ENCODE results near the gene PSG11.
"Not testable (repeated sequence)": the region's sequence is repeated elsewhere in the genome, so short reads cannot be mapped to it uniquely, and the experiment has no call there.

The PSG11 gene

DNA sequence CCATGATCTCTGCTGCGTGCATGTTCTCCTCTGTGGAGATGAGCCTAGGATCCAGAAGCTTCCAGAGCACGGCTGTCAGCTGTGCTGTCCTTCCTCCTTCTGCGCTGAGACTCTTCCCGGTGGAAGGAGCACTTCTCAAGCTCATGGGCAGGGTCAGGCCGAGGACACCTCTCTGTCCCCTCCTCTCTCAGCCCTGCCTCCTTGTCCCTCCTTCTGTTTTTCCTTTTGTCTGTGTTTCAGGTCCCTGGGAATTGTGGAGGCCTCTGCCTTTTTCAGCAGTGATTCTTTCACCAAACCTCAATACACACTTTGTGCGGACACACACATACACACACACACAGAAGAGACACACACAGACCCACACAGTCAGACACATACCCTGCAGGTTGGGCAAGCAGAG, at the start of gene PSG11:
PSG11 (minus strand) TSS at position 101 of the 400 bp plus-strand sequence; CDS start at position 4, 97 bp downstream.
- DNase-seq (ENCODE audit: low read depth in 1 of 2, low spot score in 1 of 2) = not testable (repeated sequence)

DNA sequence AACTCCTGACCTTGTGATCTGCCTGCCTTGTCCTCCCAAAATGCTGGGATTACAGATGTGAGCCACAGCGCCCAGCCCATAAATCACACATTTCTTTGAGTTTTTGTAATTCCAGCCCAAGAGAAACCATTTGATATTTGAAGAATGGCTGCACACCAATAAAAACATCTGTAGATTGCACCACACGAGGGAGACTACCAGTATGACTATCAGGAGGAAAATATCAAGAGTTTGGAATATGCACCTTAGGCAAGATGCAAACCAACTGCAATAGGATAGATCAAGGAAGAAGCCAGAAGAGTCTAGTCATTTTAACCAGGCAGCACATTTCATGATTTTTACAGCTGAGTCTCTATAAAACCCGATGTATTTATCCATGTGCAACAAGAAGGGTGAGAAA, 36.1 kb upstream of the PSG11 start:
- not testable (repeated sequence) for DNase-seq (ENCODE audit: low read depth in 1 of 2, low spot score in 1 of 2)

DNA sequence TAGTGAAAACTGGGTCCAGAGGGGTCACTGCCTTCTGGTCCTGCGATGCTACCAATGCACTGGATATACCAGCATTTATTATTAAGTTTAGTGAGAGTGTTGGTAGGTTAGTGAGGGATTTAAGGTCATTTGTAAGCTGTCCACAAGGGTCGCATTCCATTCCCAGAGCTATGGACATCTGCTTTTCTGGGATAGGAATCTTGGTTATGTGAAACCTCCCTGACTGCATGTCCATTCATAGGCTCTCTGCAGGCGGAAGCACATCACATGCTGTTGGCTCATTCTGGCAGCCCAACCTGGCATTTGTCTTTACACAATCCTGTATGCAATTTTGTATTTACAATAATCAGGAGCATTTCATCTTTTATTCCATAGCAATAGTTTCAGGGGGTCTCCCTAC, 35.1 kb upstream of the PSG11 start:
- DNase-seq (ENCODE audit: low read depth in 1 of 2, low spot score in 1 of 2) = not testable (repeated sequence)

DNA sequence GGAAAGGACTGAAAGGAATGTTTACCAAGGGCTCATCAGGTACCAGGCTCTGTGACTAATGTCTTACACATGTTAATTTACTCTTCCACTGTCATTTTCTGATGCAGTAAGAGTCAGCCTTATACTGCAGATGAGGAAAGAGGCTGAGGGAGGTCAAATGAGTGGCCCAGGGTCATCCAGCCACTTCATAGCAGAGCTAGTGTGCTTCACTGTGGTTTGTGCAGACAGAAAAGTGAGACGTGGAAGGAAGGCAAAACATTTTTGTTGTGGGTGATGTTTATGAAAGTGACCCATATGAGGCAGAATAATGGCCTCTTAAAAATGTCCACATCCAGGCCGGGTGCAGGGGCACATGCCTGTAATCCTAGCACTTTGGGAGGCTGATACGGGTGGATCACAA, 34.0 kb upstream of the PSG11 start:
- not testable (repeated sequence) for DNase-seq (ENCODE audit: low read depth in 1 of 2, low spot score in 1 of 2)

DNA sequence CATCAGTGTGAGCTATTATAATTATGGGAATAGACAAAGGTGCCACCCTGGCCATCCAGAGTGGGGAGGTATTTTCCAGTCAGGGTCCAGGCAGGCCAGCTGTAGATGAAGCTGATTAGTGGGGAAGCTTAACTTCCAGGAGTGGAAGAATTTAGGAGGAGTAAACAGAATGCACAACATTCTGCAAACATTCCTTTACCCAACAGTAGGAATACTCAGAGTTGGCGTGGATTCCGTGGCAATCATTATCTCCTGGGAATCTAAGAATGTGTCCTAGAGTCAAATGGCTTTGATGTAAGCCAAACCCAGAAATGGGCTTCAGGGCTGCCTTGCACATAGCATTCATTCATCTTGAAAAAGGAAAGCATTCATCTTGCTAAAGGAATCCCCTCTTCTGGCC, 33.2 kb upstream of the PSG11 start:
- not testable (repeated sequence) for DNase-seq (ENCODE audit: low read depth in 1 of 2, low spot score in 1 of 2)

DNA sequence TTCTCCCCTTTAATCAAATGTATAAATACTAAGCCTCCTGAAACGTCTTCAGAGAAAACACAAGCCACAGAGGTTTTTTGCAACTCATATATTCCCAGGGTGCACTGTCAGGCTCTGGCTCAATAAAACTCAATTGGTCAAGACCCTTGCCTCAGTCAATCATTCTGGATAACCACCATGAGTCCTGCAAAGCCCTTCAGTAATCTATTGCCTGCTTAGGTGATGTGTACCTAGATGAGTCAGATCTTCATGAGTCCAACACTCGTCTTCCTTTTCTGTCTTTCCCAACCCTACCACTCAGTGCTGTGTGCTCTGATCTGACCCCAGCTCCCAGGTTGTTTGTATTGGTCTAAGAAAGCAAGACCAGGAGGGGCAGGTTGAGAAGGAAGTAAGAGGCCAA, 32.2 kb upstream of the PSG11 start:
- not testable (repeated sequence) for DNase-seq (ENCODE audit: low read depth in 1 of 2, low spot score in 1 of 2)

DNA sequence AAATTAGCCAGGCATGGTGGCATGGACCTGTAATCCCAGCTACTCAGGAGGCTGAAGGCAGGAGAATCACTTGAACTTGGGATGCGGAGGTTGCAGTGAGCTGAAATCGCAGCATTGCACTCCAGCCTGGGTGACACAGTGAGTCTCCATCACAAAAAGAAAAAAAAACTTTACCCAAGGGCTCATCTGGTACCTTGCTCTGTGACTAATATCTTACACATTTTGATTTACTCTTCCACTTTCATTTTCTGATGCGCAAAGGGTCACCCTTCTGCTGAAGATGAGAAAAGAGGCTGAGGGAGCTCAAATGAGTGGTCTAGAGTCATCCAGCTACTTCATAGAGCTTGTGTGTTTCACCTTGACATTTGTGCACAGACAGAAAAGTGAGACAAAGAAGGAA, 21.7 kb upstream of the PSG11 start:
- DNase-seq (ENCODE audit: low read depth in 1 of 2, low spot score in 1 of 2) = not testable (repeated sequence)

DNA sequence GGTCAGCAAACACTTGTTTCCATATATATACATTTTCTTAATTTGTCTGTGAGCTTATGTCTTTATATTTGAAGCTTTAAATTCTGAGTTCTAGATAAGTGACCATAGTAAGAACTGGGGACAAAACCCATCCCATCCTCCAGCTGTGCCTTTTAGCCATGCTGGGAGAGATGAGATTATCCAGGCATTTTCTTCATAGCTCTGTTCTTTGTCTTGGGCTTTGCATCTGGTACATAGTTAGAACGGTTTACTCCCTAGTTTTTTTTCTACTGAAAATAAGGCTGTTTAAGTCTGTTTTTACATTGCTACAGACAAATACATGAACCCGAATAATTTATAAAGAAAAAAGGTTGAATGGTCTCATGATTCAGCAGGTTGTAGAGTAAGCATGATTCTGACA, 20.3 kb upstream of the PSG11 start:
- DNase-seq (ENCODE audit: low read depth in 1 of 2, low spot score in 1 of 2) = not testable (repeated sequence)

DNA sequence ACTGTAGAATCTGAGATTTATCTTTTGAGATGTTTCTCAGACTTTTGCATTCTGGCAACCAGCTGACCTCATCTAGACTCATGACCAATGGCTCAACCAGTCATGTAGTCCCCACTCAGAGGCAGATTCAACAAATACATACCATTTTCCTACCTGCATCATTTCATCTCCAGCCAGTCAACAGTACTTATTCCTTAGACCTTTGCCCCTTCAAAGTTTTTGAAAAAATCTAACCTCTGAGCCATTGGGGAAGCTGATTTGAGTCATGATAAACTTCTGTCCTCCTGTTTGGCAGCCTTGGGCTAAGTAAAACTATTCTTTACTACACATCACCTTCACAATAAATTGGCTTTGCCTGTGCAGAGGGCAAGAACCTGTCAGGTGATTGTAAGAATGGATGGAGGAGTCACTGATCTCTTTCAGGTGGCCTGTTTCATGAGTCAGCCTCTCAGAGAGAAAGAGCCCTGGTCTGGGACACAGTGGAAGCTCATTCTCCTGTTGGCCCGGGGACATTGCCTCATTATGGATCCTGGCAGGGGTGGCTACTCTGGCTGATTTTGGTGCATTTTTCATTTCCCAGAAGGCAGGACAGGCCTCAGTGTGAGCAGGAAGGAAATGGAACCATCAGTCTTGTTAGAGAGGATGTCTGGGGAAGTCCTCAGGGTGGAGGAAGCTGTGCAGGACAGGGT, 17.4 kb upstream of the PSG11 start:
- not testable (repeated sequence) for DNase-seq (ENCODE audit: low read depth in 1 of 2, low spot score in 1 of 2)

DNA sequence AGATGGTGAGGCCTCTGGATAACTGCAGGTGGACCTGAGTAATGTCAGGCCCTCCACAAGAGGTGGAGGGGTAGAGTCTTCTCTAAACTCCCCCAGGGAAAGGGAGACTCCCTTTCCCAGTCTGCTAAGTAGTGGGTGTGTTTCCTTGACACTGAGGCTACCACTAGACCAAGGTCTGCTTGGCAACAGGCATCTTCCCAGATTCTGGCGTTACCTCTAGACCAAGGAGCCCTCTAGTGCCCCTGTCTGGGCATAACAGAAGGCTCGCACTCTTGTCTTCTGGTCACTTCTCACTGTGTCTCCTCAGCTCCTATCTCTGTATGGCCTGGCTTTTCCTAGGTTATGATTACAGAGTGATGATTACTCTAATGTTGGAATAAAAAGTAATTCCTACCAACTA, 5.4 kb upstream of the PSG11 start:
- not testable (repeated sequence) for DNase-seq (ENCODE audit: low read depth in 1 of 2, low spot score in 1 of 2)

DNA sequence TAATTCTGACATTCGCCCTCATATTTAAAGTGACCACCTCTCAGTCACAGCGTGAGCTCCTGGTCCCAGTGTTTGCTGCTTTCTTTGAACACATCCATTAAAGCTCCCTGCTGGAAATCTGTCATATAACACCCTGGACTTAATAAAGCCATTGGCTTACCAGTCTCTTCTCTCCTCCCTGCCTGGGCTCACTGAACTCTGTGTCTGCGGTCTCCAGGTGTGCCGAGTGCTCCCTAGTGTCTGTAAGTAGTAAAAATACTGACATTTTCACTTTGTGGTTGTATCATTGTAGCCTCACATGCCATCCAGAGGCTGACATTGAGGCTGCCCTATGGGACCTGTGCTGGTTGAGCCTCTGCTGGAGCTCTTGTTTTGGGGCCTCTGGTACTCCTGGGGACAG, 2.6 kb upstream of the PSG11 start:
- DNase-seq (ENCODE audit: low read depth in 1 of 2, low spot score in 1 of 2) = no peak

DNA sequence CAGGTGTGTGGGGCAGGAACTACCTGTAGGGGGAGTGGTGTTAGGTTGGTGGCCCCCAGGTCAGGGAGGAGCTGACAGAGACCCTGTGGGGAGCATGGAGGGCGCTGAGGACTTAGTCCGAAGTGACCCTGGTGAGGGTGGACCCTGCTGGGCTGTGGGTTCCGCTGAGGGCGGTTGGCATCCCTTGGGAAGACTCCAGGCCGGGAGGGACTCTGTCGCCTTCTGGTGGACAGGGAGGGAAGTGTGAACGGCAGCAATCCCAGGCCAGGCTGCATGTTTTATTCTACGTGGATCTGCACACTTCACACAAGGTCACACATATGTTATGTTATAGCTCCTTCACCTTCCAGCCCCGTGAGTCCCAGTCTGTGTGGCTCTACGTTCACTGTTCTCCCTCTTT, 1.7 kb upstream of the PSG11 start:
- not testable (repeated sequence) for DNase-seq (ENCODE audit: low read depth in 1 of 2, low spot score in 1 of 2)

DNA sequence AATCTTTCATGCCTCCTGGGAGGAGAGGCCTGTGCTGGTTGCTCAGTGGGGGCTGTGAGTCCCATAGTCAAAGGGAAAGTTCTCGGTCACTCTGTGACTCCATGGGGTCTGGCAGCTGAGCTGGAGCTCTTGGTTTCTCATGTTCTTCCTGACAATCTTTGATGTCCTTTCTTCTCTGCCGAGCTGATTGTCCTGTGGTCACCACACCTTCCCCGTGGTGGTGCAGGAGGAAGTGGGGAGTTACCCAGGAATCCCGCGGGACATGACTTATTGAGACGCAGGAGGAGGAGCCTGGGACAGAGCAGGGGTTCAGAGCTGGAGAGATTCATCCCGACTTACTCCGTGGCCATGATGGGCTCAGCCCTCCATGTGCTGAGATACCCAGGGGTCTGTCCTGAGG, 792 bp upstream of the PSG11 start:
- DNase-seq (ENCODE audit: low read depth in 1 of 2, low spot score in 1 of 2) = not testable (repeated sequence)

DNA sequence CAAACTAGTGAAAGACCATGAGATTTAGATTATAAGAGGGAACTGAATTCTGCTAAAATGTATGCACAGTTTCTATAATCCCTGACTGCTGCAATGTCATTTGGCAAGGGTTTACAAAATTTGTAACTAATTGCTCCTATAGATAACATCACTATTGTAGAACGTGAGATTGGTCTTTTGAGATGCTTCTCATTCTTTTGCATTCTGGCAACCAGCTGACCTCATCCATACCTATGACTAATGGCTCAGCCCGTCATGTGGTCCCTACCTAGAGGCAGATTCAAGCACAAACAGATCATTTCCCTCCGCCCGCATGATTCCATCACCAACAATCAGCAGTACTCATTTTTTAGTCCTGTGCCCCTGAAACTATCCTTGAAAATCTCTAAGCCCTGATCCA, 4.2 kb downstream of the PSG11 start:
- DNase-seq (ENCODE audit: low read depth in 1 of 2, low spot score in 1 of 2) = not testable (repeated sequence)

DNA sequence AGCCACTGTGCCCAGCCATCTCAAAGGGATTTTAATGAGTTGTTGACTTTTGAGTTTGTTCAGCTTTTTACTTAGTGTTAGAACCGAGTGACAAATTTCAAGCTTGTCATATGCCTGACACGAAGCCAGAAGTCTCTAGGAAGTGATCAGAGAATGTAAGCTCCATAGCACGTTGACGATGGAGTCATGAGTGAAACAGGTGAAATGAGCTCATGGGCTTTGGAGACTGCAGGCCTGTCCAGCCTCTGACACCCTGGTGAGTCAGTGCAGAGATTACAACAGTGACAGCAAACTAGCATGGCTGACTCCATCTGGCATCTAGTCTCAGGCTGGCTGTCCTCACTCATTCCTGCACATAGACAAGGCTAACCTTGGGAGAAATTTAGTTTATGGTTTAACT, 4.6 kb downstream of the PSG11 start:
- not testable (repeated sequence) for DNase-seq (ENCODE audit: low read depth in 1 of 2, low spot score in 1 of 2)

DNA sequence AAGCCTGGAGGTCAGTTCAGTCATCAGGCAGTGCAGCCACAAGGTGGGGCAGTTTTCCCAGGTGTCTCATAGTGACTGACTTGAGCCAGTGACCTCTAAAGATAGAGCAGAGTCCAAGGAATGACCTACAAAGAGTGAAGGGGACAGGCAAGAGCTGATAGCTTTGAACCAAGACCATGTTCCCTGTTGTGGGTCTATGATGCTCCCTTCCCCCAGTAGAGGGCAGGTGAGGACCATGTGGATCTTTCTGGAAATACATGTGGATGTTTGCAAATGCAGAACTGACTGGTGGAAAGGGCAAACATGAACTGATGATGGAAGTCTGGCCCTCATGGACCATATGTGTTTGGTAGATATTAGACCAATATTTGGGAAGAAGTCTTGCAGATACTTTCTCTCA, 6.7 kb downstream of the PSG11 start:
- not testable (repeated sequence) for DNase-seq (ENCODE audit: low read depth in 1 of 2, low spot score in 1 of 2)

DNA sequence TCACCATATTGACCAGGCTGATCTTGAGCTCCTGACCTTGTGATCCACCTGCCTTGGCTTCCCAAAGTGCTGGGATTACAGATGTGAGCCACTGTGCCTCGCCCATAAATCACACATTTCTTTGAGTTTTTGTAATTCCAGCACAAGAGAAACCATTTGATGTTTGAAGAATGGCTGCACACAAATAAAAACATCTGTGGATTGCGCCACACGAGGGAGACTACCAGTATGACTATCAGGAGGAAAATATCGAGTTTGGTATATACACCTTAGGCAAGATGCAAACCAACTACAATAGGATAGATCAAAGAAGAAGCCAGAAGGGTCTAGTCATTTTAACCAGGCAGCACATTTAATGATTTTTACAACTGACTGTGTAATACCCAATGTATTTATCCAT, 20.4 kb downstream of the PSG11 start:
- DNase-seq (ENCODE audit: low read depth in 1 of 2, low spot score in 1 of 2) = not testable (repeated sequence)

DNA sequence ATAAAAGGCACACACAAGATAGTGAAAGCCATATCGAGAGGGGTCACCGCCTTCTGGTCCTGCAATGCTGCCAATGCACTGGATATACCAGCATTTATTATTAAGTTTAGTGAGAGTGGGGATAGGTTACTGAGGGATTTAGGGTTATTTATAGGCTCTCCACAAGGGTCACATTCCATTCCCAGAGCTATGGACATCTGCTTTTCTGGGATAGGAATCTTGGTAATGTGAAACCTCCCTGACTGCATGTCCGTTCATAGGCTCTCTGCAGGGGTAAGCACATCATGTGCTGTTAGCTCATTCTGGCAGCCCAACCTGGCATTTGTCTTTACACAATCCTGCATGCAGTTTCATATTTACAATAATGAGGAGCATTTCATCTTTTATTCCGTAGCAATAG, 21.4 kb downstream of the PSG11 start:
- DNase-seq (ENCODE audit: low read depth in 1 of 2, low spot score in 1 of 2) = not testable (repeated sequence)

DNA sequence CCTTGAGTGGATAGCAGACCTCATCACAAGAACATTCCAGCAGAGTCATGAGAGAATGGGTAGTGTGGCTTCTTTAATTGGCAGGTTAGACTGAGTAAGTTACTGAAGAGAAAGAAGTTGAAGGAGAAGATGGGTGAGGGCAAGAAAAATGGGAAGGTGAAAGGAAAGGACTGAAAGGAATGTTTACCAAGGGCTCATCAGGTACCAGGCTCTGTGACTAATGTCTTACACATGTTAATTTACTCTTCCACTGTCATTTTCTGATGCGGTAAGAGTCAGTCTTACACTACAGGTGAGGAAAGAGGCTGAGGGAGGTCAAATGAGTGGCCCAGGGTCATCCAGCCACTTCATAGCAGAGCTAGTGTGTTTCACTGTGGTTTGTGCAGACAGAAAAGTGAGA, 22.6 kb downstream of the PSG11 start:
- DNase-seq (ENCODE audit: low read depth in 1 of 2, low spot score in 1 of 2) = not testable (repeated sequence)

DNA sequence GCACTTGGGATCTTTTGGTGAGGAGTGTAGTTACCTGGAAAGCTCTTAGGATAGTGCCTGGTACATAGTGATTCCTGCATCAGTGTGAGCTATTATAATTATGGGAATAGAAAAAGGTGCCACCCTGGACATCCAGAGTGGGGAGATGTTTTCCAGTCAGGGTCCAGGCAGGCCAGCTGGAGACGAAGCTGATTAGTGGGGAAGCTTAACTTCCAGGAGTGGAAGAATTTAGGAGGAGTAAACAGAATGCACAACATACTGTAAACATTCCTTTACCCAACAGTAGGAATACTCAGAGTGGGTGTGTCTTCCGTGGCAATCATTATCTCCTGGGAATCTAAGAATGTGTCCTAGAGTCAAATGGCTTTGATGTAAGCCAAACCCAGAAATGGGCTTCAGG, 23.3 kb downstream of the PSG11 start:
- DNase-seq (ENCODE audit: low read depth in 1 of 2, low spot score in 1 of 2) = not testable (repeated sequence)

DNA sequence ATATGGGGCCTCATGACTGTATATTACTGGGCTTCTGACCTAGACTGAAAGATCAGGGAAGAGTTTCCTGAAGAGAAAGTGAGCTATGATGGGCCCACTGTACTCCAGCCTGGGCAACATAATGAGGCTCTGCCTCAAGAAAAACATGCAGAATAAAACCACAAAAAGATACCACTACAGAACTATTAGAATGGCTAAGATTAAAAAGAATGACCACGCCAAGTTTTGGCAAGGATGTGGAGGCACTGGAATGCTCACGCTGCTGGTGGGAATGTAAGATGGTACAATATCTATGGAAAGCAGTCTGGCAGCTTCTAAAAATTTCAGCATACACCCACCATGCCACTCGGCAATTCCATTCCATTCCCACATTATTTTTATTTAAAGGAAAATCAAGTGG, 30.1 kb downstream of the PSG11 start:
- not testable (repeated sequence) for DNase-seq (ENCODE audit: low read depth in 1 of 2, low spot score in 1 of 2)

DNA sequence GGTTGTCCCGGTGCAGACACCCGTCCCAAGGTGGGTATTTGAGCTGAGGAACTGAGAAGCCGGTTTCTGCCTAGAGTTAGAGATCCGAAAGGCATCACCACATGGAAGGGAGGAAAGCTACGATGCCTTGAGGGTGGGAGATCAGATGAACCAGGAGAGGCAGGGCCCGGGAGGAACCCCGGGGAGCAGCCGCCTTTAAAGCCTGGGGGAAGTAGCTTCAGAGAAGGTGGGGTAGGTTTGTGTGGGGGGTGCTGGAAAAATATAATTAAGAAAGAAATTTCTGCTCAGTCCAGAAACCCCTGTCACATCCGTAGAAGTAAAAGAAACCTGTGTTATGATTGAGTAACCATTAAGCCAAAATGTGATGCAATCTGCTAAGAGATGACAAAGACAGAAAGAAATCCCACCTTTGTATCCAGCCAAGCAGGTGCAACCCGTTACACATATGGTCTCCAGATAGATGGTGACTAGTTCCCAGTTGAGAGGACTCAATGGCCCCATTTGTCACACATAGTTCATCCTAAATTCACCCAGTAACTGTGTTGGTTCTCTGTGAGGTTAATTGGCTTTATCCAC, 34.2 kb downstream of the PSG11 start:
- DNase-seq (ENCODE audit: low read depth in 1 of 2, low spot score in 1 of 2) = not testable (repeated sequence)

DNA sequence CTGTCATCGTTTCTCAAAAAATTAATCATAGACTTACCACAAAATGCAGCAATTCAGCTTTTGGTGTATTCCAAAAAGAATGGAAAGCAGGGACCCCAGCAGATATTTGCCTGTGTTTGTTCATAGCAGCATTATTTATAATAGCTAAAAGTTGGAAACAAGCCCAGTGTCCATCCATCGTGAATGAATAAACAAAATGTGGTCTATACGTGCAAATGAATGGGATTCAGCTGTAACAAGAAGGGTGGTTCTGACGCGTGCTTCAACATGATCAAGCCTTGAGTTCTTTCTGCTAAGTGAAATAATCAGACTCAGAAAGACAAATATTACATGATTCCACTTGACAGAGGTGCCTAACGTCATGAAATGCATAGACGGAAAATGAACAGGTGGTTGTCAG, 36.4 kb downstream of the PSG11 start:
- DNase-seq (ENCODE audit: low read depth in 1 of 2, low spot score in 1 of 2) = no peak

Data from activated CD4-positive, alpha-beta T cell treated with anti-CD3 and anti-CD28 coated beads, Interleukin-2, amount 50 U/mL, for 24 hours (primary cell).